Endothelial cell (in vitro differentiated cells): ENCODE measurements around the gene EPHA2. TPM values are rescaled to one million over a fixed set of nuclear protein-coding genes. Genes with fewer than 3 reads are reported as not detected.
A peak's percentile ranks its signal among the peaks of the same experiment; 100 is the strongest.

Experiments
- DNase-seq: peaks from one replicate; pipeline ENCODE4 v3.0.0; 2021; ENCODE audit warnings: low spot score
- H3K27ac Mint-ChIP-seq: one replicate; pipeline ENCODE4 v1.8.0; 2021; ENCODE audit warnings: mixed read lengths, inconsistent platforms; ENCODE audit not compliant: unreplicated experiment
- H3K27me3 Mint-ChIP-seq: one replicate; pipeline ENCODE4 v1.8.0; 2021; ENCODE audit warnings: mild to moderate bottlenecking, moderate library complexity, mixed read lengths, inconsistent platforms; ENCODE audit not compliant: unreplicated experiment
- H3K36me3 Mint-ChIP-seq: one replicate; pipeline ENCODE4 v1.8.0; 2021; ENCODE audit warnings: mild to moderate bottlenecking, low read depth, mixed read lengths, inconsistent platforms; ENCODE audit not compliant: unreplicated experiment
- H3K4me1 Mint-ChIP-seq: one replicate; pipeline ENCODE4 v1.8.0; 2021; ENCODE audit warnings: mild to moderate bottlenecking, mixed read lengths, inconsistent platforms; ENCODE audit not compliant: unreplicated experiment
- H3K4me3 Mint-ChIP-seq: one replicate; pipeline ENCODE4 v1.8.0; 2021; ENCODE audit warnings: mild to moderate bottlenecking, mixed read lengths, inconsistent platforms; ENCODE audit not compliant: unreplicated experiment
- H3K9me3 Mint-ChIP-seq: one replicate; pipeline ENCODE4 v1.8.0; 2021; ENCODE audit warnings: mixed read lengths, inconsistent platforms; ENCODE audit not compliant: unreplicated experiment
- total RNA-seq: library from RNA; stranded (reverse); fragmentation: NEBNext Ultra II Directional; extraction: Animal tissue kit (Norgen Biotek cat#: 25700); gene quantifications from one replicate; pipeline ENCODE4 v1.2.1, GENCODE V29; 2021; ENCODE audit not compliant: unreplicated experiment
- TF ChIP-seq, protein P1 (sequence below): fragments of 200-600 bp; sonication (generic); IDR thresholded peaks from one replicate; pipeline ENCODE4 v1.5.0; 2021; ENCODE audit warnings: antibody characterized with exemption; ENCODE audit not compliant: unreplicated experiment

The EPHA2 gene
- total RNA-seq, 1 donor from 2014 or later = 109 TPM

- Mint-ChIP-seq H3K9me3 (no peaks in the 10 kb centered on the region), H3K27me3 (peaks cover 7% of the 10 kb centered on the region), H3K27ac (no peak overlapping the region), H3K36me3 (peaks cover 34% of the 10 kb centered on the region), H3K4me3 (no peak overlapping the region), H3K4me1 (peaks cover 17% of the 10 kb centered on the region)
- TF ChIP-seq, protein P1, sequence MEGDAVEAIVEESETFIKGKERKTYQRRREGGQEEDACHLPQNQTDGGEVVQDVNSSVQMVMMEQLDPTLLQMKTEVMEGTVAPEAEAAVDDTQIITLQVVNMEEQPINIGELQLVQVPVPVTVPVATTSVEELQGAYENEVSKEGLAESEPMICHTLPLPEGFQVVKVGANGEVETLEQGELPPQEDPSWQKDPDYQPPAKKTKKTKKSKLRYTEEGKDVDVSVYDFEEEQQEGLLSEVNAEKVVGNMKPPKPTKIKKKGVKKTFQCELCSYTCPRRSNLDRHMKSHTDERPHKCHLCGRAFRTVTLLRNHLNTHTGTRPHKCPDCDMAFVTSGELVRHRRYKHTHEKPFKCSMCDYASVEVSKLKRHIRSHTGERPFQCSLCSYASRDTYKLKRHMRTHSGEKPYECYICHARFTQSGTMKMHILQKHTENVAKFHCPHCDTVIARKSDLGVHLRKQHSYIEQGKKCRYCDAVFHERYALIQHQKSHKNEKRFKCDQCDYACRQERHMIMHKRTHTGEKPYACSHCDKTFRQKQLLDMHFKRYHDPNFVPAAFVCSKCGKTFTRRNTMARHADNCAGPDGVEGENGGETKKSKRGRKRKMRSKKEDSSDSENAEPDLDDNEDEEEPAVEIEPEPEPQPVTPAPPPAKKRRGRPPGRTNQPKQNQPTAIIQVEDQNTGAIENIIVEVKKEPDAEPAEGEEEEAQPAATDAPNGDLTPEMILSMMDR = no peak
- no peak for DNase-seq
Measured at GRCh38 chr1:16133007-16133961, 22.6 kb downstream of the EPHA2 start.

- DNase-seq = no peak
- Mint-ChIP-seq H3K27ac (no peak overlapping the region), H3K9me3 (no peaks in the 10 kb centered on the region), H3K4me3 (no peak overlapping the region), H3K36me3 (peaks cover 39% of the 10 kb centered on the region), H3K27me3 (peaks cover 5% of the 10 kb centered on the region), H3K4me1 (peaks cover 19% of the 10 kb centered on the region)
- TF ChIP-seq, protein P1 = no peak
Measured at GRCh38 chr1:16132325-16132785, 23.5 kb downstream of the EPHA2 start.

- peaks cover 39% of the 10 kb centered on the region for H3K36me3 Mint-ChIP-seq
- TF ChIP-seq, protein P1 = no peak
Measured at GRCh38 chr1:16131636-16132324, 24.1 kb downstream of the EPHA2 start.

DNA sequence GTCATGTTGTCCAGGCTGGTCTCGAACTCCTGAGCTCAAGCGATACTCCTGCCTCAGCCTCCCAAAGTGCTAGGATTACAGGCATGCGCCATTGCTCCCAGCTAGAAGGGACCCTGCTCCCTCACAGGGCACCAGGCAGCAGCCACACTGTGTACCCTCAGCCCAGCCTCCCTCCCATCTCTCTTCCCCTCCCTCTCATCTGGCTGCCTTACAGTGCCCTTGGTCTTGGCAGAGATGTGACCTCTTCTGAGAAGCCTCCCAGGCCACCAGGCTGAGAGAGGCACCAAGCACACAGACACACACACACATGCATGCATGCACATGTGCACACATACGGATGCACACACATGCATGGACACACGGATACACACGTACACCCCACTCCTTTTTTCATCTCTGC lies 25.0 kb downstream of the EPHA2 start:
- Mint-ChIP-seq H3K27me3 (peaks cover 5% of the 10 kb centered on the region), H3K4me3 (no peak overlapping the region), H3K9me3 (no peaks in the 10 kb centered on the region), H3K27ac (peak overlapping the region; percentile 70), H3K4me1 (peaks cover 19% of the 10 kb centered on the region), H3K36me3 (peaks cover 43% of the 10 kb centered on the region)
- no peak for DNase-seq
- TF ChIP-seq, protein P1 = no peak

More at GRCh38 chr1:16131636-16132324, 24.1 kb downstream of the EPHA2 start:
- no peak overlapping the region for H3K27ac Mint-ChIP-seq
- DNase-seq = no peak
- no peaks in the 10 kb centered on the region for H3K9me3 Mint-ChIP-seq
- no peak overlapping the region for H3K4me3 Mint-ChIP-seq
- peaks cover 19% of the 10 kb centered on the region for H3K4me1 Mint-ChIP-seq
- peaks cover 5% of the 10 kb centered on the region for H3K27me3 Mint-ChIP-seq
